ENCODE measurements around the gene MYO15B.
"Not testable (repeated sequence)": the region's sequence is repeated elsewhere in the genome, so short reads cannot be mapped to it uniquely, and the experiment has no call there.

MYO15B gene

GRCh38 chr17:75626496-75627038, 39.0 kb downstream of the MYO15B start:
- DNase-seq, result no peak

- no peak for DNase-seq
Measured at GRCh38 chr17:75627094-75627493, 39.5 kb downstream of the MYO15B start.

- DNase-seq, result no peak
Measured at GRCh38 chr17:75628425-75628824, 40.8 kb downstream of the MYO15B start.

- no peak for DNase-seq
Measured at GRCh38 chr17:75629157-75629556, 41.6 kb downstream of the MYO15B start.

GRCh38 chr17:75630071-75630917, 42.7 kb downstream of the MYO15B start:
- DNase-seq, result no peak

GRCh38 chr17:75631353-75631752, 43.8 kb downstream of the MYO15B start:
- no peak for DNase-seq

- DNase-seq, result no peak
Measured at GRCh38 chr17:75632428-75632827, 44.8 kb downstream of the MYO15B start.

- DNase-seq, result peak; percentile 79
Measured at GRCh38 chr17:75632863-75633485, 45.4 kb downstream of the MYO15B start, which contains the start of gene SMIM5. SMIM5 (plus strand) TSS chr17:75633434; CDS start chr17:75640202, 6,768 bp downstream.

- peak; percentile 50 for DNase-seq
Measured at GRCh38 chr17:75633486-75634375, 46.1 kb downstream of the MYO15B start.

- no peak for DNase-seq
Measured at GRCh38 chr17:75634376-75634740, 46.8 kb downstream of the MYO15B start.

- no peak for DNase-seq
Measured at GRCh38 chr17:75634754-75635609, 47.4 kb downstream of the MYO15B start.

- no peak for DNase-seq
Measured at GRCh38 chr17:75635610-75636202, 48.1 kb downstream of the MYO15B start.

GRCh38 chr17:75636381-75637142, 49.0 kb downstream of the MYO15B start:
- no peak for DNase-seq

GRCh38 chr17:75637143-75637538, 49.5 kb downstream of the MYO15B start:
- DNase-seq, result no peak

- DNase-seq, result no peak
Measured at GRCh38 chr17:75637551-75637950, 50.0 kb downstream of the MYO15B start.

GRCh38 chr17:75638039-75638438, 50.4 kb downstream of the MYO15B start:
- not testable (repeated sequence) for DNase-seq

GRCh38 chr17:75638893-75639292, 51.3 kb downstream of the MYO15B start:
- DNase-seq, result no peak

- no peak for DNase-seq
Measured at GRCh38 chr17:75639327-75639726, 51.7 kb downstream of the MYO15B start.

GRCh38 chr17:75639771-75640555, 52.4 kb downstream of the MYO15B start:
- DNase-seq, result no peak

- no peak for DNase-seq
Measured at GRCh38 chr17:75640556-75641119, 53.0 kb downstream of the MYO15B start.
